Type B pancreatic cell (in vitro differentiated cells): ENCODE data around the gene CFAP58. TPM values are rescaled to one million over a fixed set of nuclear protein-coding genes. Genes with fewer than 3 reads are reported as not detected.
A peak's percentile ranks its signal among the peaks of the same experiment; 100 is the strongest.

Experiments
- DNase-seq: peaks from one replicate; pipeline ENCODE4 v3.0.0; 2021; ENCODE audit warnings: mixed read lengths; ENCODE audit not compliant: unreplicated experiment; ENCODE audit errors: extremely low spot score
- H3K27ac Mint-ChIP-seq: 2 replicates; pipeline ENCODE4 v1.8.0; 2021; ENCODE audit warnings: mild to moderate bottlenecking, mixed read lengths
- H3K27me3 Mint-ChIP-seq: 2 replicates; pipeline ENCODE4 v1.8.0; 2021; ENCODE audit warnings: mixed read lengths
- H3K36me3 Mint-ChIP-seq: 2 replicates; pipeline ENCODE4 v1.8.0; 2021; ENCODE audit warnings: mixed read lengths
- H3K4me1 Mint-ChIP-seq: one replicate; pipeline ENCODE4 v1.8.0; 2021; ENCODE audit warnings: mixed read lengths; ENCODE audit not compliant: unreplicated experiment
- H3K4me3 Mint-ChIP-seq: 2 replicates; pipeline ENCODE4 v1.8.0; 2021; ENCODE audit warnings: mild to moderate bottlenecking, mixed read lengths
- H3K9me3 Mint-ChIP-seq: 2 replicates; pipeline ENCODE4 v1.8.0; 2021; ENCODE audit warnings: mixed read lengths
- CTCF ChIP-seq: fragments of 200-600 bp; sonication (generic); conservative IDR thresholded peaks from 2 replicates; pipeline ENCODE4 v1.5.0; 2021; ENCODE audit warnings: antibody characterized with exemption, mild to moderate bottlenecking
- total RNA-seq: library from RNA; stranded (reverse); gene quantifications from 2 replicates; pipeline ENCODE4 v1.2.1, GENCODE V29; 2021; ENCODE audit warnings: low replicate concordance

Gene CFAP58
- total RNA-seq, 1 donor from 2014 or later: 0.34 TPM

GRCh38 chr10:104334965-104335650 is 18.5 kb upstream of the CFAP58 start:
- no peak for TF ChIP-seq CTCF
- Mint-ChIP-seq H3K4me1 (peaks cover 50% of the 10 kb centered on the region), H3K9me3 (no peaks in the 10 kb centered on the region), H3K27ac (no peak overlapping the region), H3K36me3 (no peaks in the 10 kb centered on the region), H3K4me3 (peak overlapping the region; percentile 69), H3K27me3 (peaks cover 3% of the 10 kb centered on the region)
- no peak for DNase-seq

GRCh38 chr10:104336821-104337467 is 16.7 kb upstream of the CFAP58 start:
- Mint-ChIP-seq H3K9me3 (no peaks in the 10 kb centered on the region), H3K27me3 (peaks cover 3% of the 10 kb centered on the region), H3K4me3 (peak overlapping the region; percentile 99), H3K27ac (peak overlapping the region; percentile 98), H3K36me3 (no peaks in the 10 kb centered on the region), H3K4me1 (peaks cover 35% of the 10 kb centered on the region)
- no peak for DNase-seq
- TF ChIP-seq CTCF: no peak

GRCh38 chr10:104337521-104337984 is 16.1 kb upstream of the CFAP58 start:
- Mint-ChIP-seq H3K27ac (peak overlapping the region; percentile 98), H3K36me3 (no peaks in the 10 kb centered on the region), H3K4me1 (peaks cover 33% of the 10 kb centered on the region), H3K9me3 (no peaks in the 10 kb centered on the region), H3K4me3 (peak overlapping the region; percentile 99), H3K27me3 (peaks cover 3% of the 10 kb centered on the region)
- TF ChIP-seq CTCF: no peak
- no peak for DNase-seq

GRCh38 chr10:104337985-104338735 is 15.5 kb upstream of the CFAP58 start, which contains the start of gene ITPRIP:
Gene ITPRIP (minus strand): TSS chr10:104338465. CDS start chr10:104316051, 22,414 bp downstream.
- Mint-ChIP-seq H3K9me3 (no peaks in the 10 kb centered on the region), H3K36me3 (no peaks in the 10 kb centered on the region), H3K4me1 (peaks cover 32% of the 10 kb centered on the region), H3K4me3 (peak within 1 kb of the TSS; percentile 99), H3K27ac (peak within 1 kb of the TSS; percentile 98), H3K27me3 (peaks cover 3% of the 10 kb centered on the region)
- TF ChIP-seq CTCF: peak; percentile 52
- DNase-seq: no peak

- H3K9me3 Mint-ChIP-seq: no peaks in the 10 kb centered on the region
- H3K27ac Mint-ChIP-seq: peak overlapping the region; percentile 98
- H3K27me3 Mint-ChIP-seq: peaks cover 3% of the 10 kb centered on the region
- no peak for DNase-seq
- no peaks in the 10 kb centered on the region for H3K36me3 Mint-ChIP-seq
- no peak for TF ChIP-seq CTCF
- H3K4me3 Mint-ChIP-seq: peak overlapping the region; percentile 99
- H3K4me1 Mint-ChIP-seq: peaks cover 32% of the 10 kb centered on the region
Observed at GRCh38 chr10:104339469-104340110, 14.0 kb upstream of the CFAP58 start.
